HG02642 (cell line): Measurements from ENCODE around the gene PAQR4.
"Not testable (repeated sequence)": the region's sequence is repeated elsewhere in the genome, so short reads cannot be mapped to it uniquely, and the experiment has no call there.

Source experiments
- ATAC-seq: cut with Tn5 transposase; IDR thresholded peaks from one replicate; pipeline ENCODE4 v1.9.1; 2021; ENCODE audit warnings: mild to moderate bottlenecking; ENCODE audit not compliant: unreplicated experiment, poor library complexity

PAQR4 gene

GRCh38 chr16:2942045-2942444 lies 27.1 kb upstream of the PAQR4 start:
- no peak for ATAC-seq

- ATAC-seq, result not testable (repeated sequence)
Observed at GRCh38 chr16:2943716-2944115, 25.4 kb upstream of the PAQR4 start.

GRCh38 chr16:2946649-2947048 lies 22.5 kb upstream of the PAQR4 start:
- ATAC-seq, result no peak

- ATAC-seq, result no peak
Observed at GRCh38 chr16:2948807-2949704, 20.1 kb upstream of the PAQR4 start.

GRCh38 chr16:2949705-2950352 lies 19.3 kb upstream of the PAQR4 start:
- no peak for ATAC-seq

GRCh38 chr16:2950353-2950724 lies 18.8 kb upstream of the PAQR4 start:
- ATAC-seq, result no peak

GRCh38 chr16:2950773-2951172 lies 18.4 kb upstream of the PAQR4 start:
- no peak for ATAC-seq

- ATAC-seq, result no peak
Observed at GRCh38 chr16:2952679-2953078, 16.5 kb upstream of the PAQR4 start.

- ATAC-seq, result no peak
Observed at GRCh38 chr16:2953706-2954627, 15.2 kb upstream of the PAQR4 start.

GRCh38 chr16:2954656-2955381 lies 14.3 kb upstream of the PAQR4 start:
- ATAC-seq, result no peak

GRCh38 chr16:2955438-2955778 lies 13.7 kb upstream of the PAQR4 start:
- ATAC-seq, result no peak

- ATAC-seq, result no peak
Observed at GRCh38 chr16:2955779-2956578, 13.2 kb upstream of the PAQR4 start.

- no peak for ATAC-seq
Observed at GRCh38 chr16:2956579-2956956, 12.6 kb upstream of the PAQR4 start.

GRCh38 chr16:2959206-2959605 lies 9.9 kb upstream of the PAQR4 start:
- no peak for ATAC-seq

GRCh38 chr16:2960183-2961010 lies 8.8 kb upstream of the PAQR4 start:
- ATAC-seq, result no peak

GRCh38 chr16:2962334-2963073 lies 6.6 kb upstream of the PAQR4 start:
- no peak for ATAC-seq

GRCh38 chr16:2963074-2963722 lies 6.0 kb upstream of the PAQR4 start:
- ATAC-seq, result no peak
